ENCODE measurements around the gene TRAPPC10.
"Not testable (repeated sequence)": the region's sequence is repeated elsewhere in the genome, so short reads cannot be mapped to it uniquely, and the experiment has no call there.

Gene TRAPPC10

GRCh38 chr21:44143996-44144395 is 131.9 kb downstream of the TRAPPC10 start:
- DNase-seq (ENCODE audit: low read depth in 2 of 2) = not testable (repeated sequence)

GRCh38 chr21:44144784-44145602 is 132.9 kb downstream of the TRAPPC10 start:
- not testable (repeated sequence) for DNase-seq (ENCODE audit: low read depth in 2 of 2)

- DNase-seq (ENCODE audit: low read depth in 2 of 2) = not testable (repeated sequence)
Observed at GRCh38 chr21:44145616-44146015, 133.5 kb downstream of the TRAPPC10 start.

- DNase-seq (ENCODE audit: low read depth in 2 of 2) = not testable (repeated sequence)
Observed at GRCh38 chr21:44147108-44147507, 135.0 kb downstream of the TRAPPC10 start.

GRCh38 chr21:44150255-44150654 is 138.1 kb downstream of the TRAPPC10 start:
- not testable (repeated sequence) for DNase-seq (ENCODE audit: low read depth in 2 of 2)

- peak in 1 of 2 donors; percentile 27 for DNase-seq (ENCODE audit: low read depth in 2 of 2)
Observed at GRCh38 chr21:44153214-44153888, 141.2 kb downstream of the TRAPPC10 start.

GRCh38 chr21:44153889-44154228 is 141.8 kb downstream of the TRAPPC10 start:
- peak; percentile 59 to 61 for DNase-seq (ENCODE audit: low read depth in 2 of 2)

GRCh38 chr21:44154816-44155230 is 142.7 kb downstream of the TRAPPC10 start:
- DNase-seq (ENCODE audit: low read depth in 2 of 2) = not testable (repeated sequence)

GRCh38 chr21:44155231-44155993 is 143.3 kb downstream of the TRAPPC10 start:
- DNase-seq (ENCODE audit: low read depth in 2 of 2) = peak in 1 of 2 donors; percentile 35

- DNase-seq (ENCODE audit: low read depth in 2 of 2) = not testable (repeated sequence)
Observed at GRCh38 chr21:44155994-44156380, 143.9 kb downstream of the TRAPPC10 start.

Data from stimulated activated CD4-positive, alpha-beta T cell treated with anti-CD3 and anti-CD28 coated beads, Interleukin-15, amount 100 ng/mL, for 48 hours (primary cell).